NB4 (cell line): Measurements from ENCODE around the gene EMX1.

Experiments
- DNase-seq: peaks from one replicate; pipeline ENCODE4 v3.0.0; 2010; ENCODE audit warnings: low read depth
- H3K4me3 ChIP-seq: one replicate; pipeline ENCODE4 v1.5.1; 2011; ENCODE audit warnings: mild to moderate bottlenecking, low read depth, low read length, moderate library complexity
- CTCF ChIP-seq: IDR thresholded peaks from one replicate; pipeline ENCODE4 v1.5.1; 2012; ENCODE audit warnings: low read depth, low read length
- MAX ChIP-seq: IDR thresholded peaks from 2 replicates; pipeline ENCODE4 v1.6.1; 2011; ENCODE audit warnings: low read depth, low read length
- MYC ChIP-seq: IDR thresholded peaks from 2 replicates; pipeline ENCODE4 v1.6.1; 2011; ENCODE audit warnings: low read depth, low read length
- POLR2A ChIP-seq: IDR thresholded peaks from 2 replicates; pipeline ENCODE4 v1.6.1; 2011; ENCODE audit warnings: mild to moderate bottlenecking; ENCODE audit not compliant: insufficient read length; ENCODE audit errors: extremely low read depth

The EMX1 gene

GRCh38 chr2:72892506-72893173 is 24.7 kb upstream of the EMX1 start:
- DNase-seq: peak; percentile 74
- TF ChIP-seq MAX (no peak), CTCF (peak; percentile 79), MYC (no peak), POLR2A (no peak)
- no peak overlapping the region for H3K4me3 ChIP-seq

- H3K4me3 ChIP-seq: no peak overlapping the region
- DNase-seq: peak; percentile 75
- TF ChIP-seq CTCF (peak; percentile 80), MYC (peak; percentile 31; the same call in 1 of the 2 replicates), POLR2A (no peak), MAX (0 out of 2 replicates have a peak, but pooled peaks have one; percentile 23)
These were observed 23.6 kb upstream of the EMX1 start for GRCh38 chr2:72893594-72894319.

GRCh38 chr2:72894514-72894913 is 22.8 kb upstream of the EMX1 start:
- no peak for TF ChIP-seq MYC
- TF ChIP-seq MAX: no peak
- no peak for DNase-seq
- no peak overlapping the region for H3K4me3 ChIP-seq

GRCh38 chr2:72895154-72895553 is 22.2 kb upstream of the EMX1 start:
- TF ChIP-seq MAX (no peak), POLR2A (no peak), MYC (no peak), CTCF (no peak)
- H3K4me3 ChIP-seq: no peak overlapping the region
- DNase-seq: peak; percentile 48

GRCh38 chr2:72895759-72896281 is 21.5 kb upstream of the EMX1 start:
- DNase-seq: no peak
- no peak for TF ChIP-seq MYC
- no peak for TF ChIP-seq CTCF
- TF ChIP-seq POLR2A: no peak
- no peak for TF ChIP-seq MAX
- no peak overlapping the region for H3K4me3 ChIP-seq

- DNase-seq: no peak
- TF ChIP-seq MYC (no peak), POLR2A (no peak), MAX (no peak), CTCF (no peak)
- no peak overlapping the region for H3K4me3 ChIP-seq
These were observed 20.9 kb upstream of the EMX1 start for GRCh38 chr2:72896446-72896845.
